Measurements from ENCODE around the gene JAML. TPM values are rescaled to one million over a fixed set of nuclear protein-coding genes. Genes with fewer than 3 reads are reported as not detected.

JAML gene
- total RNA-seq, 4 donors from 2014 or later: 2.2 to 3.1 (median 2.6) TPM

DNA sequence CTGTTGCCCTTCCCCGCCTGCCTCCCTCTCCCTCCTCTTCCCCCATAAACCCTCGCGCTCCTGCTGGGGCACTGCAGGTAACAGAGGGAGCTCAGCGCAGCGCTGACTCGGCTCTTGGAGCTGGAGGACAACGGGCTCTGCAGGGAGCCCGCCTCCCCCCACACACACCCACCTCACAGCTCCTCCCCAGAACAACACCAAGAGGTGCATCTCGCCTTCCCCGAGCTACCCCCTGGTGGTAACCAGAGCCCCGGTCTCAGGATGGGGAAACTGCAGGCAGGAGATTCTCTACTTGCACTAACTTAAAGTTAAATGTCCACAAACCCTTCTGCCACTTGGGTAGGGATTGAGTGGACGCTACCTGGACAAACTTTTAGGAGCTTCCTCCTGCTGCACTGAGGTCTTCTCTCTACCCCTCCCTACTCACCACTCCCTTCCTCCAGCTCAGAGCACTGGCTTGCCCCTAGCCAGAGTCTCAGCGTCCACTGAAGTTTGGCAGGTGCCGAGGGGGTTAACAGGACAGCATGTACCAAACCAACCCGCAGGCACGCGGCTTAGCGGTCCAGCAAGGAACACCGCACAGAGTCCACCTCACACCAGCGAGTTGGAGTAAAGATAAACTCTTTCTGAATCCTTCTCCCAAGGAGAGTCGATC, 68.2 kb downstream of the JAML start:
- Histone ChIP-seq H3K9me3 (no peaks in the 10 kb centered on the region), H3K27ac (no peak overlapping the region), H3K4me1 (peaks cover 5 to 17% of the 10 kb centered on the region in 2 donors), H3K4me3 (replicated peaks in 1 of 3) (no peak overlapping the region), H3K36me3 (no peaks in the 10 kb centered on the region), H3K27me3 (peaks cover 6% of the 10 kb centered on the region)
- 9 to 10% methylated on average over 20 to 21 of the region's 21 CpGs for WGBS, 2 donors
- TF ChIP-seq, protein P1, sequence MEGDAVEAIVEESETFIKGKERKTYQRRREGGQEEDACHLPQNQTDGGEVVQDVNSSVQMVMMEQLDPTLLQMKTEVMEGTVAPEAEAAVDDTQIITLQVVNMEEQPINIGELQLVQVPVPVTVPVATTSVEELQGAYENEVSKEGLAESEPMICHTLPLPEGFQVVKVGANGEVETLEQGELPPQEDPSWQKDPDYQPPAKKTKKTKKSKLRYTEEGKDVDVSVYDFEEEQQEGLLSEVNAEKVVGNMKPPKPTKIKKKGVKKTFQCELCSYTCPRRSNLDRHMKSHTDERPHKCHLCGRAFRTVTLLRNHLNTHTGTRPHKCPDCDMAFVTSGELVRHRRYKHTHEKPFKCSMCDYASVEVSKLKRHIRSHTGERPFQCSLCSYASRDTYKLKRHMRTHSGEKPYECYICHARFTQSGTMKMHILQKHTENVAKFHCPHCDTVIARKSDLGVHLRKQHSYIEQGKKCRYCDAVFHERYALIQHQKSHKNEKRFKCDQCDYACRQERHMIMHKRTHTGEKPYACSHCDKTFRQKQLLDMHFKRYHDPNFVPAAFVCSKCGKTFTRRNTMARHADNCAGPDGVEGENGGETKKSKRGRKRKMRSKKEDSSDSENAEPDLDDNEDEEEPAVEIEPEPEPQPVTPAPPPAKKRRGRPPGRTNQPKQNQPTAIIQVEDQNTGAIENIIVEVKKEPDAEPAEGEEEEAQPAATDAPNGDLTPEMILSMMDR (IDR thresholded peaks at IDR 0.05): no peak
- TF ChIP-seq POLR2A (IDR thresholded peaks at IDR 0.05): no peak
- no peak for DNase-seq
- intact Hi-C loops (cut with DNase I): no loop called here

DNA sequence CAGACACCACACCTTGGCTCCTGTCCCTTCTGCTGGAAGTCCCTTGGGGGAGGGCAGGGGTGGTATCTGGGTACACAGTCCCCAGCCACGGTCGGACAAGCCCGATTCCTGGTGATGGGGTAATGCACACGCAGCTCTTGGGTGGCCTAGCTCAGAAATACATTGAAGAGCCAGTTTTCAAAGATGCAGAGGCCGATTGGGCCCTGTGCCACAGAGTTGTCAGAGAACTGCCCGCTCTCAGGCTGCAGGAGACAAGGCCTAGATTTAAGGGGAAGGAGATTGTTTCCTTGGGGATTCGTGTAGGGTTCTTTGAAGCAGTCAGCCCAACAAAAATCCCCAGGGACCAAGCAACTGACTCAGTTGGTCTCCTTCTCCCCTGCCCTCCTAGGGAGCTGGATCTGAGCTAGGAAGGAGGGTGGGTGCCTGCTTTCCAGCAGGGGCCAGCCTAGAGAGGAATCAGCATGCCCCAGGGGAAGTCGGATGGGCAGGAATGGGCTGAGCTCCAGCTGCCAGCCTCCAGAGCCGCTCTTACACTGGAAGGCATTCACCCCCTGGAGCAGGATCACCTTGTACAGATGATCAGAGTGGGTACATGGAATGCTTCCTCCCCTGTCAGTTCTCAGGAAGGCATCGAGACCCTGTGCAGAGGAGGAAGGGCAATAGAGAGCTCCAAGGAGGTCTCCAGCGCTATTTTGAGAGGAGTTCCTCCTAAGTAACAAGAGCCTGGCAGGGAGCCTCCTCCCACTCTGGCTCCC, 68.9 kb downstream of the JAML start:
- H3K27ac ChIP-seq: no peak overlapping the region
- peaks cover 5 to 17% of the 10 kb centered on the region in 2 donors for H3K4me1 ChIP-seq
- no peak for DNase-seq
- no peaks in the 10 kb centered on the region for H3K36me3 ChIP-seq
- H3K9me3 ChIP-seq: no peaks in the 10 kb centered on the region
- peaks cover 6% of the 10 kb centered on the region for H3K27me3 ChIP-seq
- intact Hi-C loops (cut with DNase I): no loop called here
- H3K4me3 ChIP-seq (replicated peaks in 1 of 3): no peak overlapping the region
- 40 to 46% methylated on average over 9 to 10 of the region's 11 CpGs for WGBS, 2 donors
- TF ChIP-seq POLR2A (IDR thresholded peaks at IDR 0.05): no peak
- TF ChIP-seq, protein P1 (IDR thresholded peaks at IDR 0.05): no peak

- no peak for TF ChIP-seq POLR2A (IDR thresholded peaks at IDR 0.05)
- TF ChIP-seq, protein P1 (IDR thresholded peaks at IDR 0.05): no peak
- no peak overlapping the region for H3K4me3 ChIP-seq (replicated peaks in 1 of 3)
- no peaks in the 10 kb centered on the region for H3K9me3 ChIP-seq
- no peak for DNase-seq
- WGBS, 2 donors: 89 to 100% methylated on average over 1 of the region's 1 CpG
- intact Hi-C loops (cut with DNase I): no loop called here
- no peaks in the 10 kb centered on the region for H3K36me3 ChIP-seq
- peaks cover 5 to 17% of the 10 kb centered on the region in 2 donors for H3K4me1 ChIP-seq
- peaks cover 6% of the 10 kb centered on the region for H3K27me3 ChIP-seq
- H3K27ac ChIP-seq: no peak overlapping the region
Measured at GRCh38 chr11:118154641-118155040, 70.2 kb downstream of the JAML start.

DNA sequence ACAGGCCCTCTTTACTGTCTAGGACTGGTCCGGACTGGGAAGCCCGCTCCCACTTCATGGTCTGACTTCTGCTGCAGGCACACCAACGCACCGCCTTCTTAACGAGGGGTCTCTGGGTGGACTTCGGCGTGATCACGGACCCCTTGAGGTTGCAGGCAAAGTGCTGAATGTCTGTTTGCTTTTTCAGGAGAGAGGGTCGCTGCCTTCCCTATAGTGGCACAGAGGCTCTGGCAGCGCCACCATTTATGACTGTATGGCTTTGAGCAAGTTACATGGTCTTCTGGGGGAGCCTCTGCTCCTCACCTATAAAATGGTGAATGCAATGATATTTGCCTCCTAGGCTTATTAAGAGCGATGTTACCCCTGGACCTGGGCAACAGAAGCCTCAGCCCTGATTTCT, 70.8 kb downstream of the JAML start:
- intact Hi-C loops (cut with DNase I): no loop called here

More for the DNA sequence above, 70.8 kb downstream of the JAML start:
- TF ChIP-seq, protein P1 (IDR thresholded peaks at IDR 0.05): no peak
- no peak for TF ChIP-seq POLR2A (IDR thresholded peaks at IDR 0.05)
- Histone ChIP-seq H3K9me3 (no peaks in the 10 kb centered on the region), H3K27ac (no peak overlapping the region), H3K36me3 (no peaks in the 10 kb centered on the region), H3K4me1 (peaks cover 5 to 17% of the 10 kb centered on the region in 2 donors), H3K4me3 (replicated peaks in 1 of 3) (no peak overlapping the region), H3K27me3 (peaks cover 6% of the 10 kb centered on the region)
- WGBS, 2 donors: 86 to 90% methylated on average over 8 to 11 of the region's 11 CpGs
- DNase-seq: no peak
